ENCODE measurements around the gene PPP2CA. TPM values are rescaled to one million over a fixed set of nuclear protein-coding genes. Genes with fewer than 3 reads are reported as not detected.

PPP2CA gene
- total and polyA plus RNA-seq, 9 of the 15 experiments (the other 6 are each of a cell fraction or from before 2014, with no cell fraction given): 23.0 to 257 (median 109) TPM

GRCh38 chr5:134248256-134248655, 22.4 kb upstream of the PPP2CA start (continued):
- no peak for TF ChIP-seq MGA (IDR thresholded peaks at IDR 0.05)
- no peak for TF ChIP-seq CC2D1A (IDR thresholded peaks at IDR 0.05)
- no peak for TF ChIP-seq CGGBP1 (CRISPR knock-in tag; IDR thresholded peaks at IDR 0.05)
- no peak for TF ChIP-seq FOXM1 (IDR thresholded peaks at IDR 0.05; ENCODE audit: low read depth)
- no peak for TF ChIP-seq FOXM1 (CRISPR knock-in tag; IDR thresholded peaks at IDR 0.05; ENCODE audit: low read depth)
- no peak for TF ChIP-seq NFIC (IDR thresholded peaks at IDR 0.05)
- no peak for TF ChIP-seq COPS2 (conservative IDR thresholded peaks at IDR 0.05)
- TF ChIP-seq ETV6 (IDR thresholded peaks at IDR 0.05; ENCODE audit: borderline replicate concordance in 1 of 2, low read depth in 2 of 2, low read length in 1 of 2): no peak
- TF ChIP-seq ETV6 (CRISPR knock-in tag; IDR thresholded peaks at IDR 0.05; ENCODE audit: borderline replicate concordance): no peak
- no peak for TF ChIP-seq RFX7 (CRISPR knock-in tag; IDR thresholded peaks at IDR 0.05)
- no peak for TF ChIP-seq CTCFL (IDR thresholded peaks at IDR 0.05; ENCODE audit: borderline replicate concordance, insufficient read depth, low read depth, low read length, poor library complexity, severe bottlenecking)
- no peak for TF ChIP-seq ELF2 (CRISPR knock-in tag; IDR thresholded peaks at IDR 0.05)
- TF ChIP-seq SMAD2 (IDR thresholded peaks at IDR 0.05; ENCODE audit: low read depth, low read length): no peak

Data from K562 (cell line).